ENCODE measurements around the gene MMS19. TPM values are rescaled to one million over a fixed set of nuclear protein-coding genes. Genes with fewer than 3 reads are reported as not detected.
"Not testable (repeated sequence)": the region's sequence is repeated elsewhere in the genome, so short reads cannot be mapped to it uniquely, and the experiment has no call there.

The MMS19 gene
- total RNA-seq, 1 donor from 2014 or later = 127 TPM

DNA sequence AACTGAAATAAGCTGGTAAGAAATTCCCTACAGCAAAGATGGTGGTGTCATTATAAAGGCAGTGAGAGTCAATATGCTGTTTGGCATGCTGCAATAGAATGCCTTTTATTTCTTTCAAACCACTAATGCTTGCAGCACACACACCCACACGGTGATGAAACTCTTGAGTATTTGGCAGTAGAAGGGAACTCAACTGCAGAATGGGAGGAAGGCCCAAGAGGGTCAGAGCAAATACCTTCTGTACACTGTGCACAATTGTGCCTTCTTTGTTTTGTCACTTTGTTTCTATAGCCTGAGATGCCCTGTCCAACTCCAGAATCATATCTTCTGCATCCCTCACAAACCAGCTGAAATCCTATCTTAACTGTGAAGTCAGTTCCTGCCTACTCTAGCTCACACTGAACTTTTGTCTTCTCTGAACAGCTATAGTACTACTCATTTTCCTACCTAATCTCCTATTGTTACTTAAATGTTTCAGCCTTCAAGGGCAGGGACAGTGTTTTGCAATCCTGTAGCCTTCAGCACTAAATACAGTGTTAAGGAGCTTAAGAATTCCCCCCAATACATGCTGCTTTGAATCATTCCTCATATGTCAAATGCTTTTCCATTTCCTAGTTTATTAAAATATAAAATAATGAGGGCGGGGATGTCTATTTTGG, 22.2 kb downstream of the MMS19 start:
- TF ChIP-seq, protein P1, sequence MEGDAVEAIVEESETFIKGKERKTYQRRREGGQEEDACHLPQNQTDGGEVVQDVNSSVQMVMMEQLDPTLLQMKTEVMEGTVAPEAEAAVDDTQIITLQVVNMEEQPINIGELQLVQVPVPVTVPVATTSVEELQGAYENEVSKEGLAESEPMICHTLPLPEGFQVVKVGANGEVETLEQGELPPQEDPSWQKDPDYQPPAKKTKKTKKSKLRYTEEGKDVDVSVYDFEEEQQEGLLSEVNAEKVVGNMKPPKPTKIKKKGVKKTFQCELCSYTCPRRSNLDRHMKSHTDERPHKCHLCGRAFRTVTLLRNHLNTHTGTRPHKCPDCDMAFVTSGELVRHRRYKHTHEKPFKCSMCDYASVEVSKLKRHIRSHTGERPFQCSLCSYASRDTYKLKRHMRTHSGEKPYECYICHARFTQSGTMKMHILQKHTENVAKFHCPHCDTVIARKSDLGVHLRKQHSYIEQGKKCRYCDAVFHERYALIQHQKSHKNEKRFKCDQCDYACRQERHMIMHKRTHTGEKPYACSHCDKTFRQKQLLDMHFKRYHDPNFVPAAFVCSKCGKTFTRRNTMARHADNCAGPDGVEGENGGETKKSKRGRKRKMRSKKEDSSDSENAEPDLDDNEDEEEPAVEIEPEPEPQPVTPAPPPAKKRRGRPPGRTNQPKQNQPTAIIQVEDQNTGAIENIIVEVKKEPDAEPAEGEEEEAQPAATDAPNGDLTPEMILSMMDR (IDR thresholded peaks at IDR 0.05; ENCODE audit: unreplicated experiment) = no peak
- H3K27me3 Mint-ChIP-seq (ENCODE audit: unreplicated experiment) = peaks cover 1% of the 10 kb centered on the region
- no peaks in the 10 kb centered on the region for H3K9me3 Mint-ChIP-seq (ENCODE audit: unreplicated experiment)
- no peak overlapping the region for H3K4me3 Mint-ChIP-seq (ENCODE audit: unreplicated experiment)
- H3K36me3 Mint-ChIP-seq (ENCODE audit: low read depth, unreplicated experiment) = peaks cover 48% of the 10 kb centered on the region
- DNase-seq (ENCODE audit: low spot score) = no peak
- H3K27ac Mint-ChIP-seq (ENCODE audit: unreplicated experiment) = no peak overlapping the region
- peaks cover 9% of the 10 kb centered on the region for H3K4me1 Mint-ChIP-seq (ENCODE audit: unreplicated experiment)

DNA sequence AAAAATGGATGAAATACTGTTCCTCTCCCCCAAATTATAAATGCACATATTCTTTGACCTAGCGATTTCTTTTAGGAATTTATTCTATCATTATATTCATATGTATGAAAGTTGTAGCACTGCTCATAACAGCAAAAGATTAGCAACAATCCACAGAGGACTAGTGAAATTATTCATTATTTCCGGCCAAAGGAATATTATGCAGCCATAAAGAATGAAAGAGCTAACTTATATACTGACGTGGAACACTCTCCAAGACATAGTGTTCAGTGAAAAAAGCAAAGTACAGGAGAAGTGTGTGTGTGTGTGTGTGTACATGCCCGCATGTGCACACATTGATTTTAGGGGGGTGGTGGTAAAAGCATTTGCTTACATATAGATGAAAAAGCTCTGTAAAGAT, 23.3 kb downstream of the MMS19 start:
- Mint-ChIP-seq H3K4me1 (ENCODE audit: unreplicated experiment) (peaks cover 13% of the 10 kb centered on the region), H3K27me3 (ENCODE audit: unreplicated experiment) (peaks cover 3% of the 10 kb centered on the region), H3K27ac (ENCODE audit: unreplicated experiment) (no peak overlapping the region), H3K36me3 (ENCODE audit: low read depth, unreplicated experiment) (peaks cover 45% of the 10 kb centered on the region), H3K9me3 (ENCODE audit: unreplicated experiment) (no peaks in the 10 kb centered on the region), H3K4me3 (ENCODE audit: unreplicated experiment) (peak overlapping the region; percentile 68)
- TF ChIP-seq, protein P1 (IDR thresholded peaks at IDR 0.05; ENCODE audit: unreplicated experiment) = no peak
- DNase-seq (ENCODE audit: low spot score) = no peak

DNA sequence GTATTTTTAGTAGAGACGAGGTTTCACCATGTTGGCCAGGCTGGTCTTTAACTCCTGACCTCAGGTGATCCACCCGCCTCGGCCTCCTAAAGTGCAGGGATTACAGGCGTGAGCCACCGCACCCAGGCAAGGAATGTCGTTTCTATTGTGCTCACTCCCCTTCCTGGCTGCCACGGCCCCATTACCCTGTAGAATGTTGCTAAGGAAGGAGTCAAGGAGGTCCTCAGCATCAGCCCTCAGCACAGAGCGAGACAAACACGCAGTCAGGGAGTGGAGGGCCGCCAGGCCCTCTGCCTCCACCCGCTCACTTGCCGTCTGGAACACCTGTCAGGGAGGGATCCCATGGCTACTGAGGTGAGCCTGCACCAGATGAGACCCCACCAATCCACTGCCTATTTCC, 29.4 kb downstream of the MMS19 start:
- H3K27me3 Mint-ChIP-seq (ENCODE audit: unreplicated experiment); DNase-seq (ENCODE audit: low spot score); H3K4me3 Mint-ChIP-seq (ENCODE audit: unreplicated experiment); H3K9me3 Mint-ChIP-seq (ENCODE audit: unreplicated experiment): not testable (repeated sequence)
- Mint-ChIP-seq H3K36me3 (ENCODE audit: low read depth, unreplicated experiment) (peaks cover 45% of the 10 kb centered on the region), H3K27ac (ENCODE audit: unreplicated experiment) (peak overlapping the region; percentile 87), H3K4me1 (ENCODE audit: unreplicated experiment) (peaks cover 27% of the 10 kb centered on the region)

DNA sequence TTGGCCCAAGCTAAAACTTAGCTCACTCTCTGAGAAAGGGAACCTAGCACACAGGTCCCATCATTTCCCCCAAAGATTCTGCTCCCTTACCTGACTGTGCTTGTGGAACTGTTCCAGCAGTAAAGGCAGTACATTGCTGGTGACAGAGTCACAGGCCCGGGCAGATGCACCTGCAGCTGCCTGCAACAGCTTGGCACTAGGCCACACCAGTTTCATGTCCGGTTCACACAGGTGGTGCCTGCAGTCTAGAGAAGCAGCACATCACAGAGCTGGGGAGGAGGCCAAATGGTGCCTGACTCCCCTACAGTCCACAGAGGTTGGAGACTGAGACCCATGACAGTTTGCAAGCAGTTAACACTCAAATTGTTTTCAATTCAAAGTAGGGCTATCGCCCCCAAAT, 30.1 kb downstream of the MMS19 start:
- Mint-ChIP-seq H3K27me3 (ENCODE audit: unreplicated experiment) (peaks cover 5% of the 10 kb centered on the region), H3K9me3 (ENCODE audit: unreplicated experiment) (no peaks in the 10 kb centered on the region), H3K36me3 (ENCODE audit: low read depth, unreplicated experiment) (peaks cover 42% of the 10 kb centered on the region), H3K4me1 (ENCODE audit: unreplicated experiment) (peaks cover 25% of the 10 kb centered on the region), H3K4me3 (ENCODE audit: unreplicated experiment) (no peak overlapping the region), H3K27ac (ENCODE audit: unreplicated experiment) (no peak overlapping the region)
- TF ChIP-seq, protein P1 (IDR thresholded peaks at IDR 0.05; ENCODE audit: unreplicated experiment) = no peak
- DNase-seq (ENCODE audit: low spot score) = no peak

DNA sequence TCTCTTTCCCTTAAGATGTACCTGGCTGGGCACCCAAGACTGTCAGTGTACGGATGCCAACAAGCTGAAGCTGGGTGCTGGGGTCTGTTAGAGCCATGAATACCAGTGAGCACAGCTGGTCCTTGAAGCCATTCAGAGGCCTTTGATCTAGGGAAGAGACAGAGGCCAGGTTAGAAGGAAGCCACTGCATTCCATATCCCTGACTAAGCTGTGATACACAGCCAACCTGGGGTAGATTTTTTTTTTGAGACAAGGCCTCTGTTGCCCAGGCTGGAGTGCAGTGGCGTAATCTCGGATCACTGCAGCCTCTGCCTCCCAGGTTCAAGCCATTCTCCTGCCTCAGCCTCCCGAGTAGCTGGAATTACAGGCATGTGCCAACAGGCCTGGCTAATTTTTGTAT, 31.5 kb downstream of the MMS19 start:
- Mint-ChIP-seq H3K36me3 (ENCODE audit: low read depth, unreplicated experiment) (peaks cover 46% of the 10 kb centered on the region), H3K9me3 (ENCODE audit: unreplicated experiment) (no peaks in the 10 kb centered on the region), H3K4me3 (ENCODE audit: unreplicated experiment) (peak overlapping the region; percentile 73), H3K27ac (ENCODE audit: unreplicated experiment) (peak overlapping the region; percentile 58), H3K27me3 (ENCODE audit: unreplicated experiment) (peaks cover 5% of the 10 kb centered on the region), H3K4me1 (ENCODE audit: unreplicated experiment) (peaks cover 24% of the 10 kb centered on the region)
- TF ChIP-seq, protein P1 (IDR thresholded peaks at IDR 0.05; ENCODE audit: unreplicated experiment) = no peak
- DNase-seq (ENCODE audit: low spot score) = no peak

All from endothelial cell (in vitro differentiated cells).